ENCODE data around the gene CCNK. TPM values are rescaled to one million over a fixed set of nuclear protein-coding genes. Genes with fewer than 3 reads are reported as not detected.

Gene CCNK
- total RNA-seq, 4 donors from 2014 or later = 23.4 to 66.3 (median 39.0) TPM

DNA sequence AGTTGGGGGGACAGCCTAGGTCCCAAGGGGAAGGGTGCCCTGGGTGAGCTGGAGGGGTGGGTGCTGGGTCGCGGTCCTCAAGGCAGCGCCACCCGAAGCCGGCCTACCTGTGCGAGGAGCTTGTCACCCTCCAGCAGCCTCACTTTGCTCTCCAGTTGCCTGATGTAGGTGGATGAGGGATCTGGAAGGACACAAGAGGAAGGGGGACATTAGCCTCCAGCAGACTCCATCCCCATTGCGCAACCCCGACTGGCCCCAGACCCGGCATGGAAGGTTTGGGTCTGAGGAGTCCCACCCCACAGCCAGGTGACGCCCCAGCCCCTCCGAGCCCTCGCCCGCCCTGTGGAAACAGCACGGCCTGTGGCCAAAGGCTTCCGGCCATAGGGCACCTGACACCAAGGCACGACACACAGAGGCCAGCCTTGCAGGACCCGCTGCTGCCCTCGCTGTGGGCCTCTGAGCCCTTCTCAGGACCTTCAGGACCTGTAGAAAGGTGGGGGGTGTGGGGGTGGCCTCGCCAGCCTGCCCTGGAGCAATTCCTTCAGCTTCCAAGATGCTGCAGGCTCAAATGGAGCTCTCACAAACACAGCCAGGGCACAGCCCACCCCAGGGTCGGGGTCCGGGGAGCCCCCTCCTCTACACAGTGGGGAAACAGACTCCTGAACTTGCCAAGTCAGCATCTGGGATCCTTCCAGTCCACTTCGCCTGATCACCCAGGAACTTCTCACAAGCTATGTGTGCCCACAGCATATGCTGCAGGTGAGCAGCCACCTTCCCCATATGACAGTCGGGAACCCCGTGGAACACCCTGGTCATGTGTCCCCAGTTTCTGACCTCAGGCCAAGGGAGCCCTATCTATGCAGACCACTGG is 54.9 kb downstream of the CCNK start:
- TF ChIP-seq EP300 (IDR thresholded peaks at IDR 0.05) (no peak), POLR2AphosphoS5 (IDR thresholded peaks at IDR 0.05) (no peak), POLR2A (IDR thresholded peaks at IDR 0.05) (no peak)
- TF ChIP-seq, protein P1, sequence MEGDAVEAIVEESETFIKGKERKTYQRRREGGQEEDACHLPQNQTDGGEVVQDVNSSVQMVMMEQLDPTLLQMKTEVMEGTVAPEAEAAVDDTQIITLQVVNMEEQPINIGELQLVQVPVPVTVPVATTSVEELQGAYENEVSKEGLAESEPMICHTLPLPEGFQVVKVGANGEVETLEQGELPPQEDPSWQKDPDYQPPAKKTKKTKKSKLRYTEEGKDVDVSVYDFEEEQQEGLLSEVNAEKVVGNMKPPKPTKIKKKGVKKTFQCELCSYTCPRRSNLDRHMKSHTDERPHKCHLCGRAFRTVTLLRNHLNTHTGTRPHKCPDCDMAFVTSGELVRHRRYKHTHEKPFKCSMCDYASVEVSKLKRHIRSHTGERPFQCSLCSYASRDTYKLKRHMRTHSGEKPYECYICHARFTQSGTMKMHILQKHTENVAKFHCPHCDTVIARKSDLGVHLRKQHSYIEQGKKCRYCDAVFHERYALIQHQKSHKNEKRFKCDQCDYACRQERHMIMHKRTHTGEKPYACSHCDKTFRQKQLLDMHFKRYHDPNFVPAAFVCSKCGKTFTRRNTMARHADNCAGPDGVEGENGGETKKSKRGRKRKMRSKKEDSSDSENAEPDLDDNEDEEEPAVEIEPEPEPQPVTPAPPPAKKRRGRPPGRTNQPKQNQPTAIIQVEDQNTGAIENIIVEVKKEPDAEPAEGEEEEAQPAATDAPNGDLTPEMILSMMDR (IDR thresholded peaks at IDR 0.05) = no peak
- DNase-seq (ENCODE audit: low spot score in 2 of 2) = no peak
- Histone ChIP-seq H3K9me3 (no peaks in the 10 kb centered on the region), H3K27me3 (no peaks in the 10 kb centered on the region), H3K36me3 (peaks cover 2% of the 10 kb centered on the region), H3K27ac (no peak overlapping the region), H3K4me1 (peaks cover 10% of the 10 kb centered on the region), H3K4me3 (no peak overlapping the region)
- 93% methylated on average over 18 of the region's 24 CpGs for WGBS

DNA sequence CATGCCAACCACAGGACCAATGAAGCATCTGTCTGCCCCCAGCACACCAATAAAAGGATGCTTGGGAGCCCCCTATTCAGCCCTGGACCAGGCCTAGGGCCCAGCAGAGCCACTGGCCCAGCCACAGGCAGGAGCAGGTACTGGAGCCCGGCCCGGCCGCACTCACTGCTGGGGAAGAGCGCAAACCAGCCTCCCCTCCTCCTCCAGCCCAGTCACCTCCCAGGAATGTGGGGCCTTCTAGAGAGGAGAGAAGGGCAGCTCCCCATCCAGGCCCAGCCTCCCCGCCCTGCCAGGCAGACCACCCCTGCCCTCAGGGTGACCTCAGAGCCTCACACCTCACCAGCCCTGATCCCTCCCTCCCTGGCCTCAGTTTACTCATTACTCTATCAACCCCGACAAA is 56.2 kb downstream of the CCNK start:
- no peak for DNase-seq (ENCODE audit: low spot score in 2 of 2)
- Histone ChIP-seq H3K9me3 (no peaks in the 10 kb centered on the region), H3K27me3 (no peaks in the 10 kb centered on the region), H3K36me3 (peaks cover 2% of the 10 kb centered on the region), H3K4me1 (peaks cover 7% of the 10 kb centered on the region), H3K4me3 (no peak overlapping the region), H3K27ac (no peak overlapping the region)
- WGBS = 86% methylated on average over 1 of the region's 6 CpGs
- TF ChIP-seq POLR2AphosphoS5 (IDR thresholded peaks at IDR 0.05) (no peak), POLR2A (IDR thresholded peaks at IDR 0.05) (no peak), EP300 (IDR thresholded peaks at IDR 0.05) (no peak)
- TF ChIP-seq, protein P1 (IDR thresholded peaks at IDR 0.05) = no peak

DNA sequence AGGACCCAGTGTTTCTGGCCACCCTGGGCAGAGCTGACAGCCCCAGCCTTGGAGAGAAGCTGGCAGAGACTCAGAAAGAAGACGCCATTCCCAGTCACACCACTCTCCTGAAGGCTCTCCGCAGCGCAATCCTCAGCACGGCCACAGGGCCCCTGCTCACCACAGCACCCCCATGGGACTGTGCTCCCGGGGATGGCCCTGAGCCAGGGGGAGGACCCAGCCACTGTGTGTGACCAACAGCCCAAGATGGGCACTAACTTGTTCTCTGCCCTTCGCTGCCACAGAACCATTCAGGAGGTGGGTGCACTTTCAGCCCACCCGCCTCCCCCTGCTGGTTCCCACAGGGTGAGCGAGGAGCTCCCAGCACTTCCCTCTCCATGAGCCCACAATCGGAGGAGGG is 57.1 kb downstream of the CCNK start:
- Histone ChIP-seq H3K4me1 (peaks cover 5% of the 10 kb centered on the region), H3K9me3 (no peaks in the 10 kb centered on the region), H3K36me3 (peaks cover 2% of the 10 kb centered on the region), H3K4me3 (no peak overlapping the region), H3K27me3 (no peaks in the 10 kb centered on the region), H3K27ac (no peak overlapping the region)
- no peak for TF ChIP-seq POLR2AphosphoS5 (IDR thresholded peaks at IDR 0.05)
- TF ChIP-seq, protein P1 (IDR thresholded peaks at IDR 0.05) = no peak
- no peak for TF ChIP-seq POLR2A (IDR thresholded peaks at IDR 0.05)
- no peak for TF ChIP-seq EP300 (IDR thresholded peaks at IDR 0.05)
- DNase-seq (ENCODE audit: low spot score in 2 of 2) = no peak
- 81% methylated on average over 9 of the region's 9 CpGs for WGBS

DNA sequence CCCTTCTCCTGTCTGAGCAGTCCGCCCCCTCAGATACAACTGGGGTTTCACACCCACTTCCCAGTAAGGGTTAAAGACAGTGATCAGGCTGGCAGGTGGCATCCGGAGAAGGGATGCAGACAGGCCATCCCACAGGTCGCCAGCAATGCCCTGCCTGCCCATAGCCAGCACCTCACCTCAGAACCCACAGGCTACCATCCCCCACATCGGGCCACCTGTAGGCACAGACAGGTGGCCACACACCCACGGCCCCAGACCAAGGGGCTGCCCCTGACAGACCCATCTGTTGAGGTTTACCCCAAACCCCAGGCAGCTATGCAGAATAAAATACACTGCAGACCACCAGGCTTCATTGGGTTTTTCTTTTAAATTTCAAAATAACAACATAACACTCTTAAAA is 57.5 kb downstream of the CCNK start:
- 75% methylated on average over 5 of the region's 5 CpGs for WGBS
- H3K27me3 ChIP-seq = no peaks in the 10 kb centered on the region
- TF ChIP-seq POLR2AphosphoS5 (IDR thresholded peaks at IDR 0.05) (no peak), EP300 (IDR thresholded peaks at IDR 0.05) (no peak), POLR2A (IDR thresholded peaks at IDR 0.05) (no peak)
- TF ChIP-seq, protein P1 (IDR thresholded peaks at IDR 0.05) = no peak
- H3K4me1 ChIP-seq = peaks cover 5% of the 10 kb centered on the region
- H3K27ac ChIP-seq = no peak overlapping the region
- peaks cover 2% of the 10 kb centered on the region for H3K36me3 ChIP-seq
- no peak for DNase-seq (ENCODE audit: low spot score in 2 of 2)
- H3K4me3 ChIP-seq = no peak overlapping the region
- H3K9me3 ChIP-seq = no peaks in the 10 kb centered on the region

DNA sequence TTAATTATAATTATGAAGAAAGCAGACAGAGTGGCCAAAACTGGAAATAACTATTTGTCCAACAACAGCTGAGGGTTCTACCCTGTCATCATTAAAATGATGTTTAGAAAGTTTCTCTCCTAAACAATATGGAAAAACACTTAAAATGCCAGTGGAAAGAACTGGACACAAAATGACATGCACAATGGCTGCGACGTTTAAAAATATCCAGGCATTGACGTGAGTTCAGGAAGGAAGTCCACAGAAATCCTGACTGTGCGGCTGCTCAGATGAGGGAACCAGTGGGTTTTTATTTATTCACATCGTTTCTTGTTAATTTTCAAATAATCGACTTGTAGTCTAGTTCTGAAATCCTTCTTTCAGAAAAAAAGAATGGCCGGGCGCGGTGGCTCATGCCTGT is 58.3 kb downstream of the CCNK start:
- no peak for DNase-seq (ENCODE audit: low spot score in 2 of 2)
- H3K27ac ChIP-seq = no peak overlapping the region
- TF ChIP-seq EP300 (IDR thresholded peaks at IDR 0.05) (no peak), POLR2AphosphoS5 (IDR thresholded peaks at IDR 0.05) (no peak), POLR2A (IDR thresholded peaks at IDR 0.05) (no peak)
- TF ChIP-seq, protein P1 (IDR thresholded peaks at IDR 0.05) = no peak
- H3K4me3 ChIP-seq = no peak overlapping the region
- peaks cover 5% of the 10 kb centered on the region for H3K4me1 ChIP-seq
- peaks cover 2% of the 10 kb centered on the region for H3K36me3 ChIP-seq
- H3K9me3 ChIP-seq = no peaks in the 10 kb centered on the region
- H3K27me3 ChIP-seq = no peaks in the 10 kb centered on the region
- WGBS = 78% methylated on average over 9 of the region's 9 CpGs

All from suprapubic skin (tissue), 4 donors.